Mesenchymal stem cell (in vitro differentiated cells and primary cell): ENCODE results near the gene POU3F3.

Experiments
- DNase-seq: peaks from one replicate; pipeline ENCODE4 v3.0.0-alpha.2; 2013
- H2AFZ ChIP-seq: one replicate; pipeline ENCODE4 v1.6.1; 2013; ENCODE audit warnings: low read depth, mild to moderate bottlenecking, control low read depth, inconsistent platforms, low read length, moderate library complexity
- H2AK5ac ChIP-seq: 2 replicates; pipeline ENCODE4 v1.6.1; 2013; ENCODE audit warnings: low read length, moderate library complexity, mild to moderate bottlenecking, inconsistent platforms; ENCODE audit not compliant: severe bottlenecking
- H2BK120ac ChIP-seq: one replicate; pipeline ENCODE4 v1.6.1; 2013; ENCODE audit warnings: low read depth, mild to moderate bottlenecking, inconsistent platforms, low read length, moderate library complexity
- H2BK12ac ChIP-seq, 2 experiments: one replicate each; pipeline ENCODE4 v1.6.1; 2013; ENCODE audit warnings: inconsistent platforms in 2 of 2, low read length in 2 of 2, mild to moderate bottlenecking in 2 of 2, moderate library complexity in 2 of 2, control low read depth in 1 of 2
- H2BK15ac ChIP-seq: one replicate; pipeline ENCODE4 v1.6.1; 2013; ENCODE audit warnings: mild to moderate bottlenecking, low read depth, inconsistent platforms; ENCODE audit not compliant: poor library complexity, severe bottlenecking
- H2BK5ac ChIP-seq: 2 replicates; pipeline ENCODE4 v1.6.1; 2013; ENCODE audit warnings: low read depth, mild to moderate bottlenecking, low read length, control low read depth, inconsistent platforms; ENCODE audit not compliant: poor library complexity, severe bottlenecking
- H3K14ac ChIP-seq, 2 experiments: one replicate each; pipeline ENCODE4 v1.6.1; 2013; ENCODE audit warnings: inconsistent platforms in 2 of 2, low read length in 2 of 2, control low read depth in 1 of 2, mild to moderate bottlenecking in 1 of 2, moderate library complexity in 1 of 2
- H3K18ac ChIP-seq, 2 experiments: one replicate each; pipeline ENCODE4 v1.6.1; 2013; ENCODE audit warnings: inconsistent platforms in 2 of 2, low read length in 2 of 2, control low read depth in 1 of 2, low read depth in 1 of 2, mild to moderate bottlenecking in 1 of 2
- H3K23ac ChIP-seq, 2 experiments: one replicate each; pipeline ENCODE4 v1.6.1; 2013; ENCODE audit warnings: inconsistent platforms in 2 of 2, low read length in 2 of 2, mild to moderate bottlenecking in 2 of 2, moderate library complexity in 2 of 2, control low read depth in 1 of 2
- H3K27ac ChIP-seq: 2 replicates; pipeline ENCODE4 v1.5.1; 2013; ENCODE audit warnings: mild to moderate bottlenecking, moderate library complexity, low read length, control low read depth, inconsistent platforms; ENCODE audit not compliant: poor library complexity, severe bottlenecking
- H3K27me3 ChIP-seq, 2 experiments: 2 replicates each; pipeline versions ENCODE4 v1.6.1 to v1.7.0; 2013; ENCODE audit warnings: low read length in 2 of 2, mild to moderate bottlenecking in 2 of 2, moderate library complexity in 2 of 2, control low read depth in 1 of 2, inconsistent platforms in 1 of 2; ENCODE audit not compliant: control insufficient read depth in 1 of 2, insufficient read depth in 1 of 2
- H3K36me3 ChIP-seq, 2 experiments: 2 replicates each; pipeline versions ENCODE4 v1.6.1 to v1.7.0; 2013; ENCODE audit warnings: low read length in 2 of 2, control low read depth in 1 of 2, inconsistent platforms in 1 of 2, low read depth in 1 of 2, mild to moderate bottlenecking in 1 of 2; ENCODE audit not compliant: insufficient read depth in 2 of 2, control insufficient read depth in 1 of 2
- H3K4ac ChIP-seq, 2 experiments: one replicate each; pipeline ENCODE4 v1.6.1; 2013; ENCODE audit warnings: inconsistent platforms in 2 of 2, low read length in 2 of 2, mild to moderate bottlenecking in 2 of 2, moderate library complexity in 2 of 2, control low read depth in 1 of 2, low read depth in 1 of 2
- H3K4me1 ChIP-seq: 2 replicates; pipeline ENCODE4 v1.6.1; 2013; ENCODE audit warnings: low read depth, low read length, control low read depth; ENCODE audit not compliant: control insufficient read depth, insufficient read depth
- H3K4me2 ChIP-seq: 2 replicates; pipeline ENCODE4 v1.6.1; 2013; ENCODE audit warnings: low read length, mild to moderate bottlenecking, inconsistent platforms; ENCODE audit not compliant: poor library complexity, severe bottlenecking
- H3K4me3 ChIP-seq, 2 experiments: 2 replicates each; pipeline versions ENCODE4 v1.5.1 to v1.7.0; 2013; ENCODE audit warnings: low read length in 2 of 2, mild to moderate bottlenecking in 2 of 2, control low read depth in 1 of 2, low read depth in 1 of 2; ENCODE audit not compliant: insufficient read depth in 1 of 2
- H3K79me1 ChIP-seq: replicated peaks from 2 replicates; pipeline ENCODE4 v1.6.1; 2013; ENCODE audit warnings: mild to moderate bottlenecking, control low read depth, low read length, inconsistent platforms; ENCODE audit not compliant: poor library complexity, severe bottlenecking
- H3K9ac ChIP-seq: 2 replicates; pipeline ENCODE4 v1.7.0; 2013; ENCODE audit warnings: mild to moderate bottlenecking, low read length, moderate library complexity
- H3K9me3 ChIP-seq: 2 replicates; pipeline ENCODE4 v1.7.0; 2013; ENCODE audit warnings: mild to moderate bottlenecking, low read length; ENCODE audit not compliant: control insufficient read depth
- H4K8ac ChIP-seq: one replicate; pipeline ENCODE4 v1.6.1; 2013; ENCODE audit warnings: inconsistent platforms, mild to moderate bottlenecking, low read length, moderate library complexity
- H4K91ac ChIP-seq: one replicate; pipeline ENCODE4 v1.6.1; 2013; ENCODE audit warnings: mild to moderate bottlenecking, low read length, inconsistent platforms
- WGBS: methylation state at CpG from one replicate; pipeline ENCODE4 v1.1.7; 2013; ENCODE audit warnings: mixed read lengths; 5-methylcytosine and 5-hydroxymethylcytosine counted together

The POU3F3 gene

DNA sequence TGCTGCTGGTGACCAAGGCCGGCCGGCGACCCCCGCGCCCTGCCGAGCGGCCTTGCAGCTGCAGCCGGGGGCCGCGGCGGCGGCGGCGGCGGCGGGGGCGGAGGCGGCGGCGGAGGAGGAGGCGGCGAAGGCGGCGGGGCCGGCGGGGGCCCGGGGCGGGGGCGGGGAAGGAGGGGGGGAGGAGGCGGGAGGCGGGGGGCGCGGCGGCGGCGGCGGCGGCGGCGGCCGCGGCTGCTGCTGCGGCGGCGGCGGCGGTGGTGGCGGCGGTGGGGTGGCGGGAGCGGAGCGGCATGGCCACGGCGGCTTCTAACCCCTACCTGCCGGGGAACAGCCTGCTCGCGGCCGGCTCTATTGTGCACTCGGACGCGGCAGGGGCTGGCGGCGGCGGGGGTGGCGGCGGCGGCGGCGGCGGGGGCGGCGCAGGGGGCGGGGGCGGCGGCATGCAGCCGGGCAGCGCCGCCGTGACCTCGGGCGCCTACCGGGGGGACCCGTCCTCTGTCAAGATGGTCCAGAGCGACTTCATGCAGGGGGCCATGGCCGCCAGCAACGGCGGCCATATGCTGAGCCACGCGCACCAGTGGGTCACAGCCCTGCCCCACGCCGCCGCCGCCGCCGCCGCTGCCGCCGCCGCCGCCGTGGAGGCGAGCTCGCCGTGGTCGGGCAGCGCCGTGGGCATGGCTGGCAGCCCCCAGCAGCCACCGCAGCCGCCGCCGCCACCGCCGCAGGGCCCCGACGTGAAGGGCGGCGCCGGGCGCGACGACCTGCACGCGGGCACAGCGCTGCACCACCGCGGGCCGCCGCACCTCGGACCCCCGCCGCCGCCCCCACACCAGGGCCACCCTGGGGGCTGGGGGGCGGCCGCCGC, 1.5 kb downstream of the POU3F3 start:
- Histone ChIP-seq H3K9me3 (no peaks in the 10 kb centered on the region), H3K27me3 (peaks cover 76 to 81% of the 10 kb centered on the region in 2 experiments), H3K23ac (no peak overlapping the region), H3K14ac (no peak overlapping the region), H3K9ac (no peak overlapping the region), H3K4me2 (peak overlapping the region; percentile 37), H4K91ac (no peak overlapping the region), H3K4ac (no peak overlapping the region), H3K36me3 (no peaks in the 10 kb centered on the region), H2BK15ac (no peak overlapping the region), H4K8ac (no peak overlapping the region), H2AFZ (no peak overlapping the region), H3K79me1 (no peaks in the 10 kb centered on the region), H2BK5ac (no peak overlapping the region), H2AK5ac (no peak overlapping the region), H2BK120ac (no peak overlapping the region), H3K4me3 (peak overlapping the region in 1 of 2 experiments; percentile 41), H3K27ac (no peak overlapping the region), H3K4me1 (peaks cover 27% of the 10 kb centered on the region), H2BK12ac (no peak overlapping the region), H3K18ac (no peak overlapping the region)
- 0% methylated on average over 14 of the region's 135 CpGs for WGBS
- no peak for DNase-seq

DNA sequence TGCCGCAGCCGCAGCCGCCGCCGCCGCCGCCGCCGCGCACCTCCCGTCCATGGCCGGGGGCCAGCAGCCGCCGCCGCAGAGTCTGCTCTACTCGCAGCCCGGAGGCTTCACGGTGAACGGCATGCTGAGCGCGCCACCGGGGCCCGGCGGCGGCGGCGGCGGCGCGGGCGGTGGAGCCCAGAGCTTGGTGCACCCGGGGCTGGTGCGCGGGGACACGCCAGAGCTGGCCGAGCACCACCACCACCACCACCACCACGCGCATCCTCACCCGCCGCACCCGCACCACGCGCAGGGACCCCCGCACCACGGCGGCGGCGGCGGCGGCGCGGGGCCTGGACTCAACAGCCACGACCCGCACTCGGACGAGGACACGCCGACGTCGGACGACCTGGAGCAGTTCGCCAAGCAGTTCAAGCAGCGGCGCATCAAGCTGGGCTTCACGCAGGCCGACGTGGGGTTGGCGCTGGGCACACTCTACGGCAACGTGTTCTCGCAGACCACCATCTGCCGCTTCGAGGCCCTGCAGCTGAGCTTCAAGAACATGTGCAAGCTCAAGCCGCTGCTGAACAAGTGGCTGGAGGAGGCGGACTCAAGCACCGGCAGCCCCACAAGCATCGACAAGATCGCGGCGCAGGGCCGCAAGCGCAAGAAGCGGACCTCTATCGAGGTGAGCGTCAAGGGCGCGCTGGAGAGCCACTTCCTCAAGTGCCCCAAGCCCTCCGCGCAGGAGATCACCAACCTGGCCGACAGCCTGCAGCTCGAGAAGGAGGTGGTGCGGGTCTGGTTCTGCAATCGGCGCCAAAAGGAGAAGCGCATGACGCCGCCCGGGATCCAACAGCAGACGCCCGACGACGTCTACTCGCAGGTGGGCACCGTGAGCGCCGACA, 2.4 kb downstream of the POU3F3 start:
- Histone ChIP-seq H4K8ac (no peak overlapping the region), H2BK120ac (no peak overlapping the region), H3K18ac (no peak overlapping the region), H3K27ac (no peak overlapping the region), H2BK15ac (no peak overlapping the region), H2BK5ac (no peak overlapping the region), H2BK12ac (no peak overlapping the region), H4K91ac (no peak overlapping the region), H3K4me3 (no peak overlapping the region), H3K4me1 (peaks cover 27% of the 10 kb centered on the region), H3K79me1 (no peaks in the 10 kb centered on the region), H2AK5ac (no peak overlapping the region), H3K4me2 (no peak overlapping the region), H3K27me3 (peaks cover 72 to 79% of the 10 kb centered on the region in 2 experiments), H3K36me3 (no peaks in the 10 kb centered on the region), H3K23ac (peak overlapping the region in 1 of 2 experiments; percentile 60), H3K9me3 (no peaks in the 10 kb centered on the region), H2AFZ (no peak overlapping the region), H3K9ac (no peak overlapping the region), H3K14ac (no peak overlapping the region), H3K4ac (no peak overlapping the region)
- WGBS, result 4% methylated on average over 67 of the region's 106 CpGs
- peak; percentile 9 for DNase-seq

DNA sequence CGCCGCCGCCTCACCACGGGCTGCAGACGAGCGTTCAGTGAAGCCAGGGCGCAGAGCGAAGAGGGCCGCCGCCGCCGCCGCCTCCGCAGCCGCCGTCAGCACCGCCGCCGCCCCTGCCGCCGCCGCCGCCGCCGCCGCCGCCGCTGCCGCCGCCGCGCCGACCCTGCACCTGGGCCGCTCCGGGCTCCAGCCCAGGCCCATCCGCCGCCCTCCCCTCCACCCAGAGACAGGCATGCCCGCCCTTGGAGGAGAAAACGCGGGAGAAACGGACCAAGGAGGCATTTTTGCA, 3.0 kb downstream of the POU3F3 start:
- Histone ChIP-seq H3K4me2 (peak overlapping the region; percentile 38), H3K4me1 (peaks cover 28% of the 10 kb centered on the region), H3K36me3 (no peaks in the 10 kb centered on the region), H2BK120ac (no peak overlapping the region), H2AFZ (no peak overlapping the region), H2AK5ac (no peak overlapping the region), H3K9ac (no peak overlapping the region), H3K23ac (no peak overlapping the region), H4K8ac (no peak overlapping the region), H3K27ac (no peak overlapping the region), H2BK15ac (no peak overlapping the region), H3K14ac (no peak overlapping the region), H2BK12ac (no peak overlapping the region), H3K9me3 (no peaks in the 10 kb centered on the region), H4K91ac (no peak overlapping the region), H3K79me1 (no peaks in the 10 kb centered on the region), H3K4ac (no peak overlapping the region), H3K18ac (no peak overlapping the region), H2BK5ac (no peak overlapping the region), H3K4me3 (peak overlapping the region in 1 of 2 experiments; percentile 62), H3K27me3 (peaks cover 72 to 79% of the 10 kb centered on the region in 2 experiments)
- DNase-seq, result no peak
- 0% methylated on average over 11 of the region's 41 CpGs for WGBS
